IMR-90 (cell line): ENCODE results near the gene REG1A. TPM values are rescaled to one million over a fixed set of nuclear protein-coding genes. Genes with fewer than 3 reads are reported as not detected.

Source experiments
- ATAC-seq: fragments of 200-7000 bp; cut with Tn5 transposase; 2 replicates; pipeline ENCODE4 v1.9.1; 2020; ENCODE audit warnings: low read depth, mild to moderate bottlenecking, moderate library complexity
- BruUV-seq: library from RNA; stranded (reverse); fragments of 400-500 nt; replicated peaks from 2 replicates; lab custom pipeline; 2021; lab: Mats Ljungman, UMichigan
- CTCF ChIA-PET: fragments of 300-600 bp; formaldehyde crosslinking; extraction: SDS; loops from one replicate; lab custom pipeline; 2021; ENCODE audit warnings: antibody characterized with exemption; lab: Yijun Ruan, JAX
- POLR2A ChIA-PET: fragments of 300-600 bp; sonication (Branson Sonifier 250); formaldehyde crosslinking; loops from one replicate; lab custom pipeline; 2022; ENCODE audit warnings: antibody characterized with exemption; ENCODE audit not compliant: unreplicated experiment; lab: Charles Lee
- DNase-seq: peaks from one replicate; pipeline ENCODE4 v3.0.0; 2013
- H2AFZ ChIP-seq: replicated peaks from 2 replicates; pipeline ENCODE3; 2013; ENCODE audit warnings: low read length, mild to moderate bottlenecking; ENCODE audit not compliant: poor library complexity
- H2AK5ac ChIP-seq: 2 replicates; pipeline ENCODE4 v1.6.1; 2013; ENCODE audit warnings: low read depth, low read length, inconsistent platforms
- H2AK9ac ChIP-seq: replicated peaks from 2 replicates; pipeline ENCODE3; 2013; ENCODE audit warnings: mild to moderate bottlenecking, low read depth, low read length, moderate library complexity; ENCODE audit not compliant: poor library complexity
- H2BK120ac ChIP-seq: 2 replicates; pipeline ENCODE4 v1.6.1; 2013; ENCODE audit warnings: low read depth, low read length, inconsistent platforms
- H2BK15ac ChIP-seq: 3 replicates; pipeline ENCODE4 v1.6.1; 2013; ENCODE audit warnings: low read depth, low read length, inconsistent platforms
- H2BK20ac ChIP-seq: 2 replicates; pipeline ENCODE4 v1.6.1; 2013; ENCODE audit warnings: low read depth, mild to moderate bottlenecking, inconsistent platforms, low read length, moderate library complexity
- H2BK5ac ChIP-seq: 2 replicates; pipeline ENCODE4 v1.6.1; 2013; ENCODE audit warnings: mild to moderate bottlenecking, low read depth, low read length, inconsistent platforms; ENCODE audit not compliant: poor library complexity, severe bottlenecking
- H3K14ac ChIP-seq: replicated peaks from 2 replicates; pipeline ENCODE4 v1.6.1; 2013; ENCODE audit warnings: low read depth, low read length, inconsistent platforms
- H3K18ac ChIP-seq: 2 replicates; pipeline ENCODE4 v1.6.1; 2013; ENCODE audit warnings: low read depth, low read length, control low read depth
- H3K23ac ChIP-seq: 2 replicates; pipeline ENCODE4 v1.6.1; 2013; ENCODE audit warnings: low read depth, low read length, inconsistent platforms
- H3K27ac ChIP-seq: 2 replicates; pipeline ENCODE4 v1.5.1; 2013; ENCODE audit warnings: mild to moderate bottlenecking, control low read depth, low read length; ENCODE audit not compliant: insufficient read depth
- H3K27me3 ChIP-seq: 2 replicates; pipeline ENCODE4 v1.6.1; 2013; ENCODE audit warnings: low read length; ENCODE audit not compliant: control insufficient read depth, insufficient read depth
- H3K36me3 ChIP-seq: 2 replicates; pipeline ENCODE4 v1.6.1; 2013; ENCODE audit warnings: low read length, mixed read lengths; ENCODE audit not compliant: control insufficient read depth, insufficient read depth
- H3K4ac ChIP-seq: 2 replicates; pipeline ENCODE4 v1.6.1; 2013; ENCODE audit warnings: low read depth, low read length, inconsistent platforms
- H3K4me1 ChIP-seq: 2 replicates; pipeline ENCODE4 v1.6.1; 2013; ENCODE audit warnings: low read length, mixed read lengths; ENCODE audit not compliant: control insufficient read depth, insufficient read depth
- H3K4me2 ChIP-seq: 2 replicates; pipeline ENCODE4 v1.6.1; 2013; ENCODE audit warnings: low read depth, mild to moderate bottlenecking, control low read depth, low read length, moderate library complexity
- H3K4me3 ChIP-seq: 2 replicates; pipeline ENCODE4 v1.5.1; 2013; ENCODE audit warnings: low read depth, mild to moderate bottlenecking, control low read depth, low read length, moderate library complexity; ENCODE audit not compliant: insufficient read depth
- H3K56ac ChIP-seq: 2 replicates; pipeline ENCODE4 v1.6.1; 2013; ENCODE audit warnings: low read length, inconsistent platforms; ENCODE audit not compliant: insufficient read depth; ENCODE audit errors: extremely low read depth
- H3K79me1 ChIP-seq, 2 experiments: 2 replicates each; pipeline ENCODE4 v1.6.1; 2013; ENCODE audit warnings: low read length in 2 of 2, inconsistent platforms in 1 of 2, low read depth in 1 of 2
- H3K9ac ChIP-seq: 2 replicates; pipeline ENCODE4 v1.6.1; 2013; ENCODE audit warnings: low read depth, low read length, control low read depth
- H3K9me1 ChIP-seq: 2 replicates; pipeline ENCODE4 v1.6.1; 2013; ENCODE audit warnings: low read length, inconsistent platforms; ENCODE audit not compliant: insufficient read depth
- H3K9me3 ChIP-seq: 2 replicates; pipeline ENCODE4 v1.6.1; 2013; ENCODE audit warnings: low read length; ENCODE audit not compliant: control insufficient read depth, insufficient read depth
- H4K20me1 ChIP-seq: 2 replicates; pipeline ENCODE4 v1.6.1; 2013; ENCODE audit warnings: low read length, inconsistent platforms; ENCODE audit not compliant: insufficient read depth
- H4K5ac ChIP-seq: 2 replicates; pipeline ENCODE4 v1.6.1; 2013; ENCODE audit warnings: mild to moderate bottlenecking, low read depth, low read length, control low read depth
- H4K8ac ChIP-seq, 2 experiments: 2 replicates each; pipeline ENCODE4 v1.6.1; 2013; ENCODE audit warnings: low read depth in 2 of 2, low read length in 2 of 2, control low read depth in 1 of 2, inconsistent platforms in 1 of 2
- H4K91ac ChIP-seq: 2 replicates; pipeline ENCODE4 v1.6.1; 2013; ENCODE audit warnings: low read depth, low read length, inconsistent platforms; ENCODE audit not compliant: insufficient read depth
- BHLHE40 ChIP-seq: fragments of 150-350 bp; IDR thresholded peaks from 2 replicates; pipeline ENCODE4 v1.6.1; 2016; ENCODE audit warnings: mild to moderate bottlenecking, low read depth, low read length
- CEBPB ChIP-seq: IDR thresholded peaks from 2 replicates; pipeline ENCODE4 v1.6.1; 2012; ENCODE audit warnings: low read depth, low read length, improper control_type of control experiment
- MXI1 ChIP-seq: IDR thresholded peaks from 2 replicates; pipeline ENCODE4 v1.6.1; 2012; ENCODE audit warnings: low read depth, mild to moderate bottlenecking, low read length, moderate library complexity, borderline replicate concordance
- POLR2A ChIP-seq: IDR thresholded peaks from 2 replicates; pipeline ENCODE4 v1.6.1; 2012; ENCODE audit warnings: mild to moderate bottlenecking, low read depth, low read length
- RFX5 ChIP-seq: IDR thresholded peaks from 2 replicates; pipeline ENCODE4 v1.8.0; 2012; ENCODE audit warnings: low read depth, mild to moderate bottlenecking, low read length, moderate library complexity
- WGBS, 2 experiments: methylation state at CpG; one replicate each; pipeline versions ENCODE4 v1.1.5 to v1.1.7; 2013; ENCODE audit warnings: missing lambda C conversion rate in 2 of 2; ENCODE audit not compliant: insufficient read length in 1 of 2; ENCODE audit errors: extremely low coverage in 2 of 2; 5-methylcytosine and 5-hydroxymethylcytosine counted together
- dilution Hi-C: fragments of 300-500 bp; cut with HindIII; formaldehyde crosslinking; loops from one replicate; pipeline ENCODE4 v1.14.3; 2018; ENCODE audit warnings: low sequenced_read_pairs; ENCODE audit not compliant: unreplicated experiment
- in situ Hi-C: fragments of 300-500 bp; cut with MboI; formaldehyde crosslinking; loops from 3 replicates; pipeline ENCODE4 v1.14.3; 2019; ENCODE audit warnings: low sequenced_read_pairs, inconsistent platforms, mixed read lengths
- intact Hi-C: fragments of 100-400 bp; cut with micrococcal nuclease; formaldehyde crosslinking; loops from 2 replicates; pipeline ENCODE4 v1.10.0; 2022
- polyA plus RNA-seq, 3 experiments: library from polyadenylated mRNA; depleted of rRNA; stranded (reverse); fragments of >200 nt; gene quantifications; 2 replicates each; pipeline ENCODE4 v1.2.3, GENCODE V29; 2012; ENCODE audit warnings: low replicate concordance in 1 of 3
- total RNA-seq: library from RNA; depleted of rRNA; stranded (reverse); fragments of >200 nt; gene quantifications from 2 replicates; pipeline ENCODE4 v1.2.3, GENCODE V29; 2012
- TF ChIP-seq, protein P1 (sequence below): conservative IDR thresholded peaks from 2 replicates; pipeline ENCODE4 v1.5.1; 2012; ENCODE audit warnings: mild to moderate bottlenecking, low read depth, low read length, improper control_type of control experiment
- TF ChIP-seq, protein P2 (sequence below): fragments of 150-350 bp; IDR thresholded peaks from 2 replicates; pipeline ENCODE4 v1.6.1; 2017; ENCODE audit warnings: mild to moderate bottlenecking, antibody characterized with exemption, low read length, low read depth

Gene REG1A
- total and polyA plus RNA-seq, 2 of the 4 experiments (the other 2 are of a cell fraction): not detected

DNA sequence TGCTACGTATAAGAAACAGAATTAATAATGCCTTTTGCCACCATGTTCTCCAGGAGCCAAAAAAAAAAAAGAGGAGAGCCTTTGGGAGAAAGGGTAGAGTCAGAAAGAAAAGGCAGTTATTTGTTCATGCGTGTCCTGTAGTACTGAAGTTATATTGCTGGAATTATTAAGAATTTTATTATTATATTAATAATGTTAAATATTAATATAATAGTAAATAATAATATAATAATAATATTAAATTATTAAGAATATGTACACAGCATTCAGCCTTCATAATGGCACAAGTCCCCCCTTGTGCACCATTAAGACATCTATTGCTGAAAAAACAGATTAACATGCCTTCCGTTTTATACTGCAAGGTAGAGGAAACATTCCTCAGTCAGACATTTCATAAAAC lies 8.1 kb downstream of the REG1A start:
- Histone ChIP-seq H2BK15ac (no peak overlapping the region), H3K23ac (no peak overlapping the region), H2BK120ac (no peak overlapping the region), H2AFZ (no peak overlapping the region), H4K20me1 (no peaks in the 10 kb centered on the region), H3K9ac (no peak overlapping the region), H3K4me3 (no peak overlapping the region), H3K27me3 (no peaks in the 10 kb centered on the region), H3K79me1 (no peaks in the 10 kb centered on the region), H4K5ac (no peak overlapping the region), H2BK5ac (no peak overlapping the region), H3K9me3 (peaks cover 6% of the 10 kb centered on the region), H3K4me2 (no peak overlapping the region), H3K27ac (no peak overlapping the region), H3K18ac (no peak overlapping the region), H3K14ac (no peak overlapping the region), H3K9me1 (no peaks in the 10 kb centered on the region), H2AK9ac (no peak overlapping the region), H3K56ac (no peak overlapping the region), H2BK20ac (no peak overlapping the region), H3K4ac (no peak overlapping the region), H4K91ac (no peak overlapping the region), H2AK5ac (no peak overlapping the region), H3K36me3 (no peaks in the 10 kb centered on the region), H4K8ac (no peak overlapping the region), H3K4me1 (no peaks in the 10 kb centered on the region)
- WGBS, 2 experiments: no CpG with 5 or more reads among the region's 3 CpGs
- intact Hi-C loops: no loop called here
- dilution Hi-C loops: no loop called here
- in situ Hi-C loops: no loop called here
- BruUV-seq: no TSS peak
- DNase-seq (no peak), ATAC-seq (no peak)
- CTCF ChIA-PET: no interaction called here
- no peak for TF ChIP-seq RFX5
- no peak for TF ChIP-seq MXI1
- TF ChIP-seq CEBPB: no peak
- TF ChIP-seq BHLHE40: no peak
- TF ChIP-seq, protein P1, sequence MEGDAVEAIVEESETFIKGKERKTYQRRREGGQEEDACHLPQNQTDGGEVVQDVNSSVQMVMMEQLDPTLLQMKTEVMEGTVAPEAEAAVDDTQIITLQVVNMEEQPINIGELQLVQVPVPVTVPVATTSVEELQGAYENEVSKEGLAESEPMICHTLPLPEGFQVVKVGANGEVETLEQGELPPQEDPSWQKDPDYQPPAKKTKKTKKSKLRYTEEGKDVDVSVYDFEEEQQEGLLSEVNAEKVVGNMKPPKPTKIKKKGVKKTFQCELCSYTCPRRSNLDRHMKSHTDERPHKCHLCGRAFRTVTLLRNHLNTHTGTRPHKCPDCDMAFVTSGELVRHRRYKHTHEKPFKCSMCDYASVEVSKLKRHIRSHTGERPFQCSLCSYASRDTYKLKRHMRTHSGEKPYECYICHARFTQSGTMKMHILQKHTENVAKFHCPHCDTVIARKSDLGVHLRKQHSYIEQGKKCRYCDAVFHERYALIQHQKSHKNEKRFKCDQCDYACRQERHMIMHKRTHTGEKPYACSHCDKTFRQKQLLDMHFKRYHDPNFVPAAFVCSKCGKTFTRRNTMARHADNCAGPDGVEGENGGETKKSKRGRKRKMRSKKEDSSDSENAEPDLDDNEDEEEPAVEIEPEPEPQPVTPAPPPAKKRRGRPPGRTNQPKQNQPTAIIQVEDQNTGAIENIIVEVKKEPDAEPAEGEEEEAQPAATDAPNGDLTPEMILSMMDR: no peak
- no peak for TF ChIP-seq POLR2A
- TF ChIP-seq, protein P2, sequence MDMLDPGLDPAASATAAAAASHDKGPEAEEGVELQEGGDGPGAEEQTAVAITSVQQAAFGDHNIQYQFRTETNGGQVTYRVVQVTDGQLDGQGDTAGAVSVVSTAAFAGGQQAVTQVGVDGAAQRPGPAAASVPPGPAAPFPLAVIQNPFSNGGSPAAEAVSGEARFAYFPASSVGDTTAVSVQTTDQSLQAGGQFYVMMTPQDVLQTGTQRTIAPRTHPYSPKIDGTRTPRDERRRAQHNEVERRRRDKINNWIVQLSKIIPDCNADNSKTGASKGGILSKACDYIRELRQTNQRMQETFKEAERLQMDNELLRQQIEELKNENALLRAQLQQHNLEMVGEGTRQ: no peak
- POLR2A ChIA-PET: no interaction called here
